Activated CD8-positive, alpha-beta memory T cell treated with anti-CD3 and anti-CD28 coated beads, Interleukin-2, amount 50 U/mL, for 1 hour (primary cell): ENCODE data around the gene IGLON5.

ENCODE experiments used
- DNase-seq: peaks from one replicate; pipeline ENCODE4 v3.0.0-alpha.2; 2020; ENCODE audit errors: extremely low read depth

IGLON5 gene

DNA sequence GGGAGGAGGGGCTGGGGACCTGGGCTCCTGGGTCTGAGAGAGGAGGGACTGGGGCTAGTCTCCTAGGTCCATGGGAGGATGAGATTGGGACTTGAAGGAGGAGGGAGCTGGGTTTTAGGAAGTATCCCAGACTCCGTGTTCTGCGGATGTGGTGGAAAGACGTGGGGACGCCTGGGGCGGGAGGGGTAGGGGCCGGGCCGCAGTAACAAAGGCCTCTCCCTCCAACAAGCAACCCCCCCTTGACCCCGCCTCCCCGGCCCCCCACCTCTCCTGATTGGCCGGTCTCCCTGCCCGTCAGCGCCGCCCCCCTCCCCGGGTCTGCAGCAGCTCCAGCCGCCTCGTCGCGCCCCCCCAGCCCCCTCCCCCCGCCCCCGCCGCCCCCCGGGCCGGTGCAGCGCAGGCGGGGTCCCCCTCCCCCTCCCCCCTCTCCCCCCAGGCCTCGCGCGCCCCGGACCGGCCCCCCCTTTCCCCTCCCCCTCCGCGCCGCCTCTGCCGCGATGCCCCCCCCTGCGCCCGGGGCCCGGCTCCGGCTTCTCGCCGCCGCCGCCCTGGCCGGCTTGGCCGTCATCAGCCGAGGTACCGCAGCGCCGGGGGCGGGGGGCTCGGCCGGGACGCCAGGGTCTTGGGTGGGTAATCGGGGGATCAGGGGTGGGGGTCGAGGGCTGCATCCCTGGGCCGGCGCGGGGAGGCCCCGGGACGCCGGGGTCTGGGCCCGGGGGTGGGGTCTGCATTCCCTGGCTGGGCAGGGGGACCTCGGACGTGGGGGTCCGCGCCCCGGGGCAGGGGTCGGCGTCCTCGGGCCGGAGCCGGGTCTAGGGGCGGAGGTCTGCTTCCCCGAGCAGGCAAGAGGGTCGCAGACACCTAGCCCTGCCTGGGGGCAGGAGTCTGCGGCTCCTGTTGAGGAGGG lies at the start of gene IGLON5:
Gene IGLON5, plus strand, starts transcription at position 294 of the 907 bp plus-strand sequence. Its CDS starts 204 bp downstream, at position 498.
- DNase-seq = no peak

GRCh38 chr19:51263808-51264207 lies 47.6 kb upstream of the IGLON5 start:
- no peak for DNase-seq

GRCh38 chr19:51271067-51271466 lies 40.4 kb upstream of the IGLON5 start:
- DNase-seq = no peak

DNA sequence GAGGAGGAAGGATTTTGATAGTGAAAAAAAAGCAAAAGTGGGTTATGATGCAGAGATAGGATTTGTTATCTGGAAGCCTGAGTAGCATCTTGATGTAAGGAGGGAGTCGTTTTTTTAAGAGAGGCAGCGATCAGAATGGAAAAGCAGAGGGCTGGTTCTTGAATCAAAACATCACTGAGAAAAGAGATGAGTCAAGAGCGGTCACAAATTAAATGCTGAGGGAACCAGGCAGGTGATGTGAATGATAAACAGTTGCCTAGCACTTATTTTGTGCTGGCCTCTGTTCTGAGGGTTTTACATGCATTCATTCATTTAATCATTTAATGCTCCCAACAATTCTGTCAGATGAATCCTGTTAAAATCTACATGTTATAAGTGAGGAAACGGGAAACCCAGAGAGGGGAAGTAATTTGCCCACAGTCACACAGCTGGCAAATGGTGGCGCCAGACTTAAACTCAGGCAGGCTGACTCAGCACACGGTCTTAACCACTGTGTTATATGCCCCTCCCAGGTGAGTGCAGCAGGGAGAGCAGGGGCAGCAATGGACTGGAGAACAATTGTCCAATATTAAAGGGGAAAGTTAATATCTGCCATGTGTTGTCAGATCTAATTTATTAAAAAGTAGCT lies 39.1 kb upstream of the IGLON5 start:
- peak; percentile 8 for DNase-seq

DNA sequence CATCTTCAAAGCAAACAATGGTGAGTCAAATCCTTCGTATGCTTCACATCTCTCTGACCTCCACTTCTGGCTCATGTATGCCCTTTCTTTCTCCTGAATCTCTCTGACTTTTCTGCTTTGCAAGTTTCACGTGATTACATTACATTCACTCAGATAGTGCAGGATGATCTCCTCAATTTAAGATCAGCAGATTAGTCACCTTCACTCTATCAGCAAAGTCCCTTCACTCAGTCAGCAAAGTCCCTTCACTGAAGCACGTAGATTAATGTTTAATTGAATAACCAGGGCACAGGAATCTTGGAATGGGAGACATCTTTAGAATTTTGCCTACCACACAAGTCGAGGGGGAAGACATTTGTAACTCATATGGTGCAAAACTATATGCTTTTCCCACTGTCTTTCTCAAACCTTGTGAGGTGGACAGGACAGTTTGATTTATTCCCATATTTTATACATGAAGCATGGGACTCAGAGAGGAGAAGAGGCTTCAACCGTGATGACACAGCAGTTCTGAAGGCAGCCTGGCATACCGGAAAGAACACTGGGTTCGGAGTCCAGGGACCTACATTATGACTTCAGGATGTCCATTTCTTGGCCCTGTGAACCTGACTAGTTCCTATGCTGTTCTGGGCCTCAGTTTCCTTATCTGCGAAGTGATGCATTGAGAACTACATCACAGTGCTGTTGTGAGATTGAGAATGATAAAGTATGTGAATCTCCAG lies 37.2 kb upstream of the IGLON5 start:
- no peak for DNase-seq

GRCh38 chr19:51277112-51277511 lies 34.3 kb upstream of the IGLON5 start:
- DNase-seq = no peak

DNA sequence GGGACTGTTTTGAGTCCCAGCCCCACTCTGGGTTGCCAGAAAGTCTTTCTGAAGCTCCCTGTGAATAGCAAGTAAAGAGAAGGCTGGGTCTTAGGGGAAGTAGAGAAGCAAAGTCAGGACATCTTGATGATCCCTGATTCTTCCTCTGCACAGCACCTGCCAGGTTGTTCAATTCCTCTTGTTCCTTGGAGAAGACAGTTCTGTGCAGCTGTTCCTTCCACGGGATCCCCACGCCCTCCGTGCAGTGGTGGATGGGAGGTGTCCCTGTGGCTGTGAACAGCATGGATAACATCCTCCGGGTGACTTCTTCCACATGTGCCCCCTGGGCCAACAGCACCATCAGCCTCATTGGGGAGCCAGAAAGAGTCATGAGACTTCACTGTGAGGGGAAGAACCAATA lies 29.1 kb upstream of the IGLON5 start:
- DNase-seq = no peak

DNA sequence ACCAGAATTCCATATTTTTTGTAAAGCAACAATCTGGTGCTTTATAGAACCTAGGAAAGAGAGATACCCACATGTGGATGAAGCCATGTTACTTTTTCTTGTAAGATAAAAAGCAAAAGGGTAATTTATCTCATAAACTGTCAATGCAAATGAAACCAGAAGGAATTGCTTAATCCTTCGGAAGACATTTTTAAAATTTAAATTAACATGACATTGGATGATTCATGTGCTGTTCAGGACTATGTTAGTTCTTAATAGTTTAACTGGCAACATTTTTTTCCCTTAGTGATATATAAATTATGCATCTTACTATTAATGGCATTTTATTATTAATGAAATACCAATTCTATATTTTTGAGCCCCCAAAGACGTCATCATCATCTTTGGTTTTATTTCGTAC lies 25.8 kb upstream of the IGLON5 start:
- DNase-seq = no peak

GRCh38 chr19:51289635-51290034 lies 21.8 kb upstream of the IGLON5 start:
- no peak for DNase-seq

- no peak for DNase-seq
These were observed 18.5 kb upstream of the IGLON5 start for GRCh38 chr19:51292971-51293370.

- no peak for DNase-seq
These were observed 17.8 kb upstream of the IGLON5 start for GRCh38 chr19:51293571-51294210.

DNA sequence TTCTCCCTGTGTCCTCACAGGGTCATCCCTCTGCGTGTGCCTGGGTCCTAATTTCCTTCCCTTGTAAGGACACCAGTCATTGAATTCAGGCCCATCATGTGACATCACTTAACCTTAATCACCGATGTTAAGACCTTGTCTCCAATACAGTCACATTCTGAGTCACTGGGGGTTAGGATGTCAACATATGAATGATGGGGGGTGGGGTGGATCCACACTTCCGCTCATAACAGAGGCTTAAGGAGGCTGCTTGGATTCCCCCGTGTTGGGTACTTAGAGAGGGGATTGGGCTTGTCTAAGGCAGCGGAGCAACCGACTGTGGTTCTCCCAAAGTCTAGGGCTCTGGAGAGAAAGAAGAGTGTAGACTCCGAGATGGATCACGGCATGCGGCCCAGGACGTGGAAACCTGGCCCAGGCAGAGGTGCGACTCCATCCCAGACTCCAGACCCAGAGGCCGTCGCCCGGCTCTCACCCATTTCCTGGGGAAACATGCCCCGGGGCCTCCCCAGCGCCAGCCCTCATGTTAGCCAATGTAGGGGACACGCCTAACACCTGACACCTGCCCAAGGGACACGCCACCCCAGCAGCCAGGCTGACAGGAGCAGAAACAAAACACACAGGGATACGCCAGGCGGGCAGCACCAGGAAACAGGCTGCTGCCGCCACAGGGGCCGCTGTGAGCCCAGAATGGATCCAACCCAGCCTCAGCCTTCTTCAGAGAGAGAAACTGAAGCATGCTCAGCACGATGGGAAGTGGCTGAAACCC lies 17.1 kb upstream of the IGLON5 start:
- DNase-seq = no peak

GRCh38 chr19:51294977-51295375 lies 16.5 kb upstream of the IGLON5 start:
- no peak for DNase-seq

- DNase-seq = no peak
These were observed 15.9 kb upstream of the IGLON5 start for GRCh38 chr19:51295382-51296126.

DNA sequence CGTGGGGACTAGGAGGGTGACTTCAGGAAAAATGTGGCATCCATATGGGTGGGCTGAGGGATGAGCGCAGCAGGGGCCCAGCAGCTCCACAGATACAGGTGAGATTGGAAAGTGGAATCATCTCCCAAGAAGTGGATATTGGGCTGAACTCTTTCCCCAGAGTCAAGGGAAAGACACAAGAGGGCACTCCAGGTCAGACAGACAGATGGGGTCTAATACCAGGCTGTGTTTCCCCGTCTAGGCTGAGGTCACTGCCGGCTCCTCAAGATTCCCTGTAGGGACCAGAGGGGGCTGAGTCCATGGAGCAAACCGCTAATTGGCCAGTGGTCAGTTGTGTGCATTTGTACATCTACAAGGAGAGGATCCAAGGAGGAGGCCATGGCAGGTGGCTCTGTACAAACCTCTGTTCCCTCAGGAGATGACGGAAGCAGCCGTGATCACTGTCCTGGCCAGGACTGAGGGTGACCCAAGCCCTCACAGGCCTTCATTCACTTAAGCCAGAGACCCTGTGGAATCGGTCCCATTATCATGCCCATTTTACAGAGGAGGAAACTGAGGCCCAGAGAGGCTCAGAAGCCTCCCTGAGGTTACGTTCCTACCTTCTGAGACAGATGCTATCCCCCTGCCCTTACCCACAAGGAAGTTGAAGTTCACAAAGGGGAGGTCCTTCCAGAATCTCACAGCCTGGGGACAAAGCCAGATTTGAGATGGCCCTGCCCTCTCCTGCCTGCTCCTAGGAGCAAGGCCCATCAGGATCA lies 14.9 kb upstream of the IGLON5 start:
- DNase-seq = no peak

DNA sequence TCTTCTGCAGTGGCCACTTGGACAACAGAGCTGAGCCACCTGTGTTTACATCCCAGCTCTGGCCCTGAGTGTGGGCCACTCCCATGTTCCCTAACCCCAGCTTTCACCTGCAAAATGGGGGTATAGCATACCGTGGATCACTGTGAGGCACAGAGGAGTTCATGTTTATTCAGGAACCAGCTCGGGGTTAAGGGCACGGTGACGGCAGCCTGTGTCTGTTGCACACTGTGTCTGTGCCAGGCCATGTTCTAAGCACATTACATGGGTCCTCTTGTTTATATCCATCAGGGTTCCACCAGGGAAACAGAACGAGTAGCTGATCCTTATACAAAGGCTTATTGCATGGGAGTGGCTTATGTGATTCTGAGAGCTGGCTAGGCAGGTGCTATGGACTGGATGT lies 14.0 kb upstream of the IGLON5 start:
- DNase-seq = no peak

GRCh38 chr19:51301266-51301665 lies 10.2 kb upstream of the IGLON5 start:
- no peak for DNase-seq

DNA sequence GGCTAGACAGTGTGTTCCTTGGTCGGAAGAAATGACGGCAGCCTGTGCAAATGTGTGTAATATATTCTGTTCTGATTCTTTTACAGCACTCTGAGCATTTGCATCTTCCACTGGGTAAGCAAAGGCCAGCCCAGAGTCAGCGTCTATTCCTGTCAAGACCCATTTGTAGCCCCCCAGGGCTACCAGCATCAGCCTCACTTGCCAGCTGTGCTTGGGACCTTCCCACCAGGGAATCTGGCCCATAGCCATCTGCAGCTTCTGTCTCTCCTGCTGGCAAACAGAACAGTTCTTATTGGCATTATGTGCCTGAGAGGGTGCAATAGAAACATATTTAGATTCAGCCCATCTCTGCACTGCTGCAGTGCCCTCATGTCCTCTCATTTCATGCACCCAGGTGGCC lies 6.0 kb upstream of the IGLON5 start:
- no peak for DNase-seq

- DNase-seq = no peak
These were observed 5.2 kb downstream of the IGLON5 start for GRCh38 chr19:51316688-51317087.

GRCh38 chr19:51317376-51317775 lies 5.9 kb downstream of the IGLON5 start:
- no peak for DNase-seq
